Measurements from ENCODE around the gene COL4A2.

DNA sequence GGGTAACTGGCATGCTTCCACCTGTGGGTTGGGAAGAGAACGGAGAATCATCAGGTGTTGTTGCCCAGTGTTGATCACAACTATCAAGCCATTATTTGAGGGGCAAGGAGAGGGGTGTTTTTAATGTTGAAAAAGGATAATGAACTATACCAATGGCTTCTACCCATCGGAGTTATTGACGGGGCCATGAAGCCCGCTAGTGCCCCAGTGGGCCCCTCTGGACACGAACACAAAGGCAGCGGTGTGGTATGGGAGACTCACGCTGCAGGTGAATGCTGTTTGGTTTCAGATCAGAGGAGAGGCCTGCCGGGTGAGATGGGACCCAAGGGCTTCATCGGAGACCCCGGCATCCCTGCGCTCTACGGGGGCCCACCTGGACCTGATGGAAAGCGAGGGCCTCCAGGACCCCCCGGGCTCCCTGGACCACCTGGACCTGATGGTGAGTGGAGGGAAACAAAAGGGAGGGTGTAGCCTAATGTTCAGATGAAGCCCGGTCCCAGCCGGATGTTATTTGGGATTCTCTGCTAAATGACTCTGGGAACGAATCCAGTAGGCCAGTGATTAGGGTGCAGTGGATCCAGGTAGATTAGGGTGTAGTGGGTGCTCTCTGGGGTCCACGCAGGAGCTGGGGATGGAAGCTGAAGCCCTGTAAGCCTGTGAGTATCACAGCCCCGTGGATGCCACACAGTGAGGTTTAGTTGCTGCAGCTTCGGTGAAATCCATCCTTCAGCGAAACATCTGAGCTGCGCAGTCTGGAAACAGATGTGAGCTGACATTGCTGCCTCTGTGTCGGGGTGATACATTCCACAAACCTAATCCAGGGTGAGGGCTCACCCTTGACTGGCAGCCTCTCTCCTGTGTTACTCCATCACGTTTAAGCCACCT, 143.2 kb downstream of the COL4A2 start:
- no peak for TF ChIP-seq ZNF274 (IDR thresholded peaks at IDR 0.05; ENCODE audit: low read depth, low read length)
- no peak for TF ChIP-seq YY1 (IDR thresholded peaks at IDR 0.05; ENCODE audit: insufficient read depth, insufficient read length)
- TF ChIP-seq SUZ12 (IDR thresholded peaks at IDR 0.05; ENCODE audit: extremely low read depth, insufficient read depth, insufficient read length): no peak
